Endothelial cell of umbilical vein (primary cell): ENCODE data around the gene ZFP36. TPM values are rescaled to one million over a fixed set of nuclear protein-coding genes. Genes with fewer than 3 reads are reported as not detected.

Experiments
- BruUV-seq: library from RNA; stranded (reverse); fragments of 400-500 nt; replicated peaks from 2 replicates; lab custom pipeline; 2021; lab: Mats Ljungman, UMichigan
- CTCF ChIA-PET: fragments of 300-600, 350-600 bp; sonication (Branson Sonifier 250); formaldehyde crosslinking; loops from one replicate; lab custom pipeline; 2021; ENCODE audit warnings: antibody characterized with exemption, inconsistent platforms; lab: Charles Lee
- POLR2A ChIA-PET: fragments of 300-600, 350-600 bp; sonication (Branson Sonifier 250); formaldehyde crosslinking; loops from one replicate; lab custom pipeline; 2021; ENCODE audit warnings: antibody characterized with exemption, inconsistent platforms; lab: Charles Lee
- DNase-seq: peaks from one replicate; pipeline ENCODE4 v3.0.0-alpha.2; 2011; ENCODE audit warnings: low read depth, low spot score
- FAIRE-seq: peaks from 2 replicates; lab custom pipeline; 2011; peaks lifted over from hg19 to GRCh38; lab: Jason Lieb, UNC
- H2AFZ ChIP-seq: 2 replicates; pipeline ENCODE4 v1.6.0; 2012; ENCODE audit warnings: low read depth, low read length, control low read depth, inconsistent platforms
- H3K27ac ChIP-seq: 2 replicates; pipeline ENCODE4 v1.5.1; 2011; ENCODE audit warnings: low read depth, mild to moderate bottlenecking, control low read depth, low read length, moderate library complexity; ENCODE audit not compliant: insufficient read depth
- H3K27me3 ChIP-seq, 2 experiments: 2 replicates each; pipeline versions ENCODE4 v1.6.0 to v1.6.1; 2011; ENCODE audit warnings: low read length in 2 of 2, mixed read lengths in 1 of 2; ENCODE audit not compliant: control insufficient read depth in 2 of 2, insufficient read depth in 2 of 2
- H3K36me3 ChIP-seq, 2 experiments: 2 replicates in 1 of 2; 3 replicates in 1 of 2; pipeline ENCODE4 v1.5.1; 2011; ENCODE audit warnings: low read length in 2 of 2, mild to moderate bottlenecking in 1 of 2, moderate library complexity in 1 of 2; ENCODE audit not compliant: control insufficient read depth in 2 of 2, insufficient read depth in 2 of 2; ENCODE audit errors: extremely low read depth in 1 of 2
- H3K4me1 ChIP-seq: 3 replicates; pipeline ENCODE4 v1.5.1; 2011; ENCODE audit warnings: mild to moderate bottlenecking, low read length; ENCODE audit not compliant: control insufficient read depth, insufficient read depth; ENCODE audit errors: extremely low read depth
- H3K4me2 ChIP-seq: 2 replicates; pipeline ENCODE4 v1.6.1; 2011; ENCODE audit warnings: low read length, control low read depth, mixed read lengths; ENCODE audit not compliant: insufficient read depth
- H3K4me3 ChIP-seq, 3 experiments: fragments of 200-600 bp in 1 of 3; sonication (generic), shearing (Covaris generic) in 1 of 3; replicated peaks in 1 of 3; 2 replicates each; pipeline ENCODE4 v1.5.1; 2011 to 2016; ENCODE audit warnings: control low read depth in 3 of 3, low read length in 3 of 3, mild to moderate bottlenecking in 2 of 3, inconsistent platforms in 1 of 3, low read depth in 1 of 3, moderate library complexity in 1 of 3; ENCODE audit not compliant: insufficient read depth in 1 of 3
- H3K79me2 ChIP-seq: 2 replicates; pipeline ENCODE4 v1.6.0; 2012; ENCODE audit warnings: low read length, inconsistent platforms; ENCODE audit not compliant: control insufficient read depth, insufficient read depth
- H3K9ac ChIP-seq: replicated peaks from 2 replicates; pipeline ENCODE3; 2011; ENCODE audit warnings: low read length, control low read depth; ENCODE audit not compliant: insufficient read depth; ENCODE audit errors: extremely low read depth
- H3K9me1 ChIP-seq: replicated peaks from 3 replicates; pipeline ENCODE4 v1.6.0; 2011; ENCODE audit warnings: mild to moderate bottlenecking, low read length; ENCODE audit not compliant: control insufficient read depth, insufficient read depth; ENCODE audit errors: extremely low read depth
- H3K9me3 ChIP-seq: replicated peaks from 2 replicates; pipeline ENCODE4 v1.5.1; 2012; ENCODE audit warnings: low read length, inconsistent platforms; ENCODE audit not compliant: control insufficient read depth, insufficient read depth
- H4K20me1 ChIP-seq: replicated peaks from 2 replicates; pipeline ENCODE3; 2011; ENCODE audit warnings: mild to moderate bottlenecking, low read length; ENCODE audit not compliant: control insufficient read depth, insufficient read depth; ENCODE audit errors: extremely low read depth
- EZH2 ChIP-seq: IDR thresholded peaks from 2 replicates; pipeline ENCODE4 v1.6.1; 2012; ENCODE audit warnings: borderline replicate concordance, low read depth, mild to moderate bottlenecking, moderate library complexity, low read length, inconsistent platforms; ENCODE audit not compliant: severe bottlenecking
- FOS ChIP-seq: IDR thresholded peaks from 2 replicates; pipeline ENCODE4 v1.6.1; 2011; ENCODE audit warnings: mild to moderate bottlenecking, low read length, moderate library complexity, borderline replicate concordance; ENCODE audit not compliant: insufficient read depth
- GATA2 ChIP-seq: IDR thresholded peaks from 2 replicates; pipeline ENCODE4 v1.7.0; 2011; ENCODE audit warnings: low read depth, mild to moderate bottlenecking, moderate library complexity, mixed read lengths, low read length; ENCODE audit not compliant: insufficient read length, insufficient read depth
- JUN ChIP-seq: IDR thresholded peaks from 2 replicates; pipeline ENCODE4 v1.6.1; 2011; ENCODE audit warnings: borderline replicate concordance, low read depth; ENCODE audit not compliant: insufficient read length, insufficient read depth
- MAX ChIP-seq: IDR thresholded peaks from 2 replicates; pipeline ENCODE4 v1.6.1; 2011; ENCODE audit not compliant: insufficient read depth, insufficient read length
- MYC ChIP-seq: IDR thresholded peaks from one replicate; pipeline ENCODE4 v1.6.1; 2011; ENCODE audit warnings: mild to moderate bottlenecking, low read depth, low read length
- POLR2A ChIP-seq: IDR thresholded peaks from 2 replicates; pipeline ENCODE4 v1.6.1; 2012; ENCODE audit warnings: low read depth, mild to moderate bottlenecking, control low read depth, low read length
- POLR2AphosphoS5 ChIP-seq: IDR thresholded peaks from 2 replicates; pipeline ENCODE4 v1.6.1; 2012; ENCODE audit warnings: low read depth, mild to moderate bottlenecking, control low read depth, low read length, moderate library complexity; ENCODE audit not compliant: insufficient read depth
- dilution Hi-C: fragments of 300-500 bp; cut with MboI; formaldehyde crosslinking; loops from one replicate; pipeline ENCODE4 v1.15.0; 2019; ENCODE audit warnings: low sequenced_read_pairs; ENCODE audit not compliant: extremely low pct_ligation_motif_present
- intact Hi-C: fragments of 100-400 bp; cut with micrococcal nuclease; formaldehyde crosslinking; loops from one replicate; pipeline ENCODE4 v1.10.0; 2022
- polyA plus RNA-seq, 4 experiments: library from polyadenylated mRNA; depleted of rRNA in 3 of 4; stranded (reverse) in 3 of 4; unstranded in 1 of 4; fragments of >200 nt; gene quantifications; 2 replicates each; pipeline versions ENCODE4 v1.2.1 to v1.2.3, GENCODE V29; 2011 to 2012; ENCODE audit warnings: missing spikeins in 1 of 4
- total RNA-seq: library from RNA; stranded (reverse); gene quantifications from 2 replicates; pipeline ENCODE4 v1.2.3, GENCODE V29; 2021
- TF ChIP-seq, protein P1 (sequence below), 2 donors: IDR thresholded peaks; 1 replicate in 1 of 2; 2 replicates in 1 of 2; pipeline ENCODE4 v1.5.1; 2011; ENCODE audit warnings: low read length in 2 of 2, mild to moderate bottlenecking in 2 of 2, moderate library complexity in 2 of 2, control low read depth in 1 of 2, inconsistent platforms in 1 of 2, low read depth in 1 of 2; ENCODE audit not compliant: insufficient read depth in 1 of 2; ENCODE audit errors: extremely low read depth in 1 of 2

ZFP36 gene
- total and polyA plus RNA-seq, 2 donors (not counting 3 experiments of a cell fraction or from before 2014, with no cell fraction given) = 12.2 to 21.7 TPM

GRCh38 chr19:39365531-39365930 is 41.1 kb upstream of the ZFP36 start:
- DNase-seq (no peak), FAIRE-seq (no peak)
- Histone ChIP-seq H3K36me3 (peaks cover 2 to 23% of the 10 kb centered on the region in 2 experiments), H3K4me3 (no peak overlapping the region), H3K9me3 (no peaks in the 10 kb centered on the region), H3K9ac (no peak overlapping the region), H2AFZ (no peak overlapping the region), H3K27ac (no peak overlapping the region), H3K4me1 (peaks cover 12% of the 10 kb centered on the region), H3K27me3 (no peaks in the 10 kb centered on the region), H3K9me1 (no peaks in the 10 kb centered on the region), H3K4me2 (no peak overlapping the region), H3K79me2 (no peaks in the 10 kb centered on the region), H4K20me1 (no peaks in the 10 kb centered on the region)
- no TSS peak for BruUV-seq
- TF ChIP-seq EZH2 = no peak
- TF ChIP-seq, protein P1, sequence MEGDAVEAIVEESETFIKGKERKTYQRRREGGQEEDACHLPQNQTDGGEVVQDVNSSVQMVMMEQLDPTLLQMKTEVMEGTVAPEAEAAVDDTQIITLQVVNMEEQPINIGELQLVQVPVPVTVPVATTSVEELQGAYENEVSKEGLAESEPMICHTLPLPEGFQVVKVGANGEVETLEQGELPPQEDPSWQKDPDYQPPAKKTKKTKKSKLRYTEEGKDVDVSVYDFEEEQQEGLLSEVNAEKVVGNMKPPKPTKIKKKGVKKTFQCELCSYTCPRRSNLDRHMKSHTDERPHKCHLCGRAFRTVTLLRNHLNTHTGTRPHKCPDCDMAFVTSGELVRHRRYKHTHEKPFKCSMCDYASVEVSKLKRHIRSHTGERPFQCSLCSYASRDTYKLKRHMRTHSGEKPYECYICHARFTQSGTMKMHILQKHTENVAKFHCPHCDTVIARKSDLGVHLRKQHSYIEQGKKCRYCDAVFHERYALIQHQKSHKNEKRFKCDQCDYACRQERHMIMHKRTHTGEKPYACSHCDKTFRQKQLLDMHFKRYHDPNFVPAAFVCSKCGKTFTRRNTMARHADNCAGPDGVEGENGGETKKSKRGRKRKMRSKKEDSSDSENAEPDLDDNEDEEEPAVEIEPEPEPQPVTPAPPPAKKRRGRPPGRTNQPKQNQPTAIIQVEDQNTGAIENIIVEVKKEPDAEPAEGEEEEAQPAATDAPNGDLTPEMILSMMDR (IDR thresholded peaks at IDR 0.05; ENCODE audit: extremely low read depth in 1 of 2, insufficient read depth in 1 of 2, low read depth in 1 of 2, low read length in 2 of 2) = no peak
- dilution Hi-C loops = no loop called here
- POLR2A ChIA-PET = no interaction called here
- CTCF ChIA-PET = no interaction called here
- intact Hi-C loops = no loop called here

DNA sequence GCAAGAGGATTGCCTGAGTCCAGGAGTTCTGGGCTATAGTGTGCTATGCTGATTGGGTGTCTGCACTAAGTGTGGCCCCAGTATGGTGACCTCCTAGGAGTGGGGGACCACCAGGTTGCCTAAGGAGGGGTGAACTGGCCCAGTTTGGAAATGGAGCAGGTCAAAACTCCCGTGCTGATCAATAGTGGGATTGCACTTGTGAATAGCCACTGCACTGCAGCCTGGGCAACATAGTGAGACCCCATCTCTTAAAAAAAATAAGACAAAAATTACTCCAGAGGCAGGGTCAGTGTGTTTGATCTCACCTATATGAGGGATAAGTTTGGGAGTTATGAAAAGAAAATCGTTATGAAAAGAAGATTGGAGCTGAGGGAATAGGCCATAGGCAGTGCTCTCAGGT is 37.4 kb upstream of the ZFP36 start:
- Histone ChIP-seq H3K9ac (no peak overlapping the region), H2AFZ (no peak overlapping the region), H3K9me1 (no peaks in the 10 kb centered on the region), H3K36me3 (peaks cover 8 to 13% of the 10 kb centered on the region in 2 experiments), H3K27ac (no peak overlapping the region), H3K27me3 (no peaks in the 10 kb centered on the region), H3K9me3 (no peaks in the 10 kb centered on the region), H3K4me1 (peaks cover 18% of the 10 kb centered on the region), H3K4me3 (no peak overlapping the region), H3K4me2 (no peak overlapping the region), H3K79me2 (peaks cover 2% of the 10 kb centered on the region), H4K20me1 (no peaks in the 10 kb centered on the region)
- intact Hi-C loops = no loop called here
- ChIA-PET CTCF (no interaction called here), POLR2A (no interaction called here)
- FAIRE-seq (no peak), DNase-seq (no peak)
- TF ChIP-seq, protein P1 (IDR thresholded peaks at IDR 0.05; ENCODE audit: extremely low read depth in 1 of 2, insufficient read depth in 1 of 2, low read depth in 1 of 2, low read length in 2 of 2) = no peak
- no peak for TF ChIP-seq POLR2A
- no peak for TF ChIP-seq POLR2AphosphoS5
- TF ChIP-seq MYC = no peak
- no peak for TF ChIP-seq GATA2
- TF ChIP-seq JUN = no peak
- no peak for TF ChIP-seq FOS
- no peak for TF ChIP-seq MAX
- no peak for TF ChIP-seq EZH2
- dilution Hi-C loops = no loop called here
- no TSS peak for BruUV-seq
